ENCODE measurements around the gene FADS3.

Gene FADS3

DNA sequence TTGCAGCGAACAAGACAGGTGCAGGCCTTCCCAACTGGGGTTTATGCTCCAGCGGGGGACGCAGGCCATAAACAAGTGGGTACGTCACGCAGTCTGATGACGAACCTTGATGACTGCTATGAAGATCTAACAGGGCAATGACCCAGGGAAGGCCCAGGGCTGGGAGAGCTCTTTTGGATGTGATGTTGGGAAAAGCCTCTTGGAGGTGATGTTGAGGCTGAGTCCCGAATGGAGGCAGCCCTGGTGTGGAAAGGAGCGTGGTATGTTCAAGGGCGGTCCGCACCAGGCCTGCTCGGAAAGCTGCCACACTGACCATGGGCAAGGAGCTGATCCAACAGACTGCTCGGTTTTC, 57.4 kb downstream of the FADS3 start:
- no peak overlapping the region for H3K4me3 ChIP-seq (ENCODE audit: low read length)
- H3K36me3 ChIP-seq (ENCODE audit: insufficient read depth, low read length) = no peaks in the 10 kb centered on the region
- H3K4me2 ChIP-seq (ENCODE audit: low read length) = peak overlapping the region; percentile 51
- peaks cover 39% of the 10 kb centered on the region for H3K4me1 ChIP-seq (ENCODE audit: control insufficient read depth, insufficient read depth, low read length)
- H3K27me3 ChIP-seq (ENCODE audit: control insufficient read depth, insufficient read depth, low read length) = no peaks in the 10 kb centered on the region
- no peaks in the 10 kb centered on the region for H3K9me3 ChIP-seq (replicated peaks; ENCODE audit: low read length)
- peak overlapping the region; percentile 28 for H3K9ac ChIP-seq (ENCODE audit: low read depth, low read length)

GRCh38 chr11:61833471-61833870, 57.9 kb downstream of the FADS3 start:
- H3K27me3 ChIP-seq (ENCODE audit: control insufficient read depth, insufficient read depth, low read length) = no peaks in the 10 kb centered on the region
- no peak overlapping the region for H3K9ac ChIP-seq (ENCODE audit: low read depth, low read length)
- H3K36me3 ChIP-seq (ENCODE audit: insufficient read depth, low read length) = no peaks in the 10 kb centered on the region
- H3K4me3 ChIP-seq (ENCODE audit: low read length) = no peak overlapping the region
- H3K9me3 ChIP-seq (replicated peaks; ENCODE audit: low read length) = no peaks in the 10 kb centered on the region
- peaks cover 41% of the 10 kb centered on the region for H3K4me1 ChIP-seq (ENCODE audit: control insufficient read depth, insufficient read depth, low read length)
- H3K4me2 ChIP-seq (ENCODE audit: low read length) = no peak overlapping the region

DNA sequence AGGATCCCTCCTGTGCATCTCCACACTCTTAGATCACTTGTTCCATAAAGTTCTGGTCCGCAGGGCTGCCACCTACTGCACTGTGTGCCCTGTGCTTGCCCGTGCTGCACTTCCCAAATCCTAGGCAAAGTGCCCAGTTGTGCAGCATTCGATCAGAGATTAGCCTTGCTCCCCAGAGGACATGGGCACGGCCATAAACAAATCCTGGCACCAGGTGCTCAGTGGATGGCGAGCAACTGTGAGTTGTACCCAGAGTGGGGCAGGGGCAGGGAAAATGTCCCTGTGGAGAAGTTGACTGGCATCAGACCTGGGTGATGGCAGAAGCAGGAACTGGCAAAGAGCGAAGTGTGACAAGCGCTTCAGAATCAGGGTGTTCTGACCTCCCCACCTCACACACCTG, 58.6 kb downstream of the FADS3 start:
- no peaks in the 10 kb centered on the region for H3K36me3 ChIP-seq (ENCODE audit: insufficient read depth, low read length)
- no peaks in the 10 kb centered on the region for H3K9me3 ChIP-seq (replicated peaks; ENCODE audit: low read length)
- H3K4me3 ChIP-seq (ENCODE audit: low read length) = no peak overlapping the region
- H3K27me3 ChIP-seq (ENCODE audit: control insufficient read depth, insufficient read depth, low read length) = no peaks in the 10 kb centered on the region
- no peak overlapping the region for H3K4me2 ChIP-seq (ENCODE audit: low read length)
- no peak overlapping the region for H3K9ac ChIP-seq (ENCODE audit: low read depth, low read length)
- H3K4me1 ChIP-seq (ENCODE audit: control insufficient read depth, insufficient read depth, low read length) = peaks cover 44% of the 10 kb centered on the region

DNA sequence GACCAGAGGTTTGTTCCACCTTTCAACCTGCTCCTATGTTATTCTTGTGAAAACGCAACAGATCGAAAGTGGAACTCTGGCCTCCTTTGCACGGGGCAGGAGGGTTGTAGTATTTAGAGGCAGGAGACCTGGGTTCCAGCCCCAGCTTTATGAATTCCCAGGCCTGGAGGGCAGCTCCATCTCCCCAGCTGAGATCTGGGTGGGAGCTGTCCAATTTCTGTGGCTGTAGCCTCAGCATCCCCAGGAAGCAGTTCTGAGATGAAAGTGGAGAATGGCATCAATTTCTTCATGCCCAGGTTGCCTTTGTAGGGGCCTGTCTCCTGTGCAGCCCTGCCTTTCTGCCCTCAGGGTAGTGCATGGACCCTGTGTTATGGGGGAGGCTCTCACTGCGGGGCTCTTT, 59.1 kb downstream of the FADS3 start:
- H3K27me3 ChIP-seq (ENCODE audit: control insufficient read depth, insufficient read depth, low read length) = no peaks in the 10 kb centered on the region
- no peaks in the 10 kb centered on the region for H3K36me3 ChIP-seq (ENCODE audit: insufficient read depth, low read length)
- peaks cover 48% of the 10 kb centered on the region for H3K4me1 ChIP-seq (ENCODE audit: control insufficient read depth, insufficient read depth, low read length)
- H3K4me3 ChIP-seq (ENCODE audit: low read length) = no peak overlapping the region
- no peak overlapping the region for H3K4me2 ChIP-seq (ENCODE audit: low read length)
- no peaks in the 10 kb centered on the region for H3K9me3 ChIP-seq (replicated peaks; ENCODE audit: low read length)
- H3K9ac ChIP-seq (ENCODE audit: low read depth, low read length) = no peak overlapping the region

- Histone ChIP-seq H3K4me3 (ENCODE audit: low read length) (peak overlapping the region; percentile 35), H3K4me2 (ENCODE audit: low read length) (peak overlapping the region; percentile 99), H3K9me3 (replicated peaks; ENCODE audit: low read length) (no peaks in the 10 kb centered on the region), H3K4me1 (ENCODE audit: control insufficient read depth, insufficient read depth, low read length) (peaks cover 53% of the 10 kb centered on the region), H3K9ac (ENCODE audit: low read depth, low read length) (no peak overlapping the region), H3K27me3 (ENCODE audit: control insufficient read depth, insufficient read depth, low read length) (no peaks in the 10 kb centered on the region), H3K36me3 (ENCODE audit: insufficient read depth, low read length) (no peaks in the 10 kb centered on the region)
Observed at GRCh38 chr11:61830237-61831105, 60.9 kb downstream of the FADS3 start.

DNA sequence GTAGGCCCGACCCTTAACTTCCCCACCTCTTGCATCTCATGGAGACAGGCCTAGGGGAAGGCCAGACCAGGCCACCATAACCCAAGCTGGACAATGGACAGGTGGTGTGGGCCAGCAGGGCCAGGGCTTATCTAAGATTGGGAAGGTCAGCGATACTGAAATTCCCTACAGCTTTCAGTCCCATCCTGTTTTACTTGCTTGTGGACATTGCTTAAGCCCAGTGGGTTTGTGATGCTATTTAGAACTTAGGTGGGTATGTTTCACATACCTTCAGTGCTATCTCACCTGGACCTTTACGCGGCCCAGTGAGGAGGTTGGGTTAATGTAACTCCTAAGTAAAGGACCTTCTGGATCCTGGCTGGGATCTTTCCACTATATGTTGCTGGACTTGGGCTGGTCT, 61.5 kb downstream of the FADS3 start:
- H3K36me3 ChIP-seq (ENCODE audit: insufficient read depth, low read length) = no peaks in the 10 kb centered on the region
- peak overlapping the region; percentile 99 for H3K4me2 ChIP-seq (ENCODE audit: low read length)
- H3K9ac ChIP-seq (ENCODE audit: low read depth, low read length) = no peak overlapping the region
- no peaks in the 10 kb centered on the region for H3K27me3 ChIP-seq (ENCODE audit: control insufficient read depth, insufficient read depth, low read length)
- peaks cover 48% of the 10 kb centered on the region for H3K4me1 ChIP-seq (ENCODE audit: control insufficient read depth, insufficient read depth, low read length)
- H3K9me3 ChIP-seq (replicated peaks; ENCODE audit: low read length) = no peaks in the 10 kb centered on the region
- peak overlapping the region; percentile 78 for H3K4me3 ChIP-seq (ENCODE audit: low read length)

GRCh38 chr11:61828629-61829407, 62.5 kb downstream of the FADS3 start:
- Histone ChIP-seq H3K27me3 (ENCODE audit: control insufficient read depth, insufficient read depth, low read length) (no peaks in the 10 kb centered on the region), H3K4me2 (ENCODE audit: low read length) (peak overlapping the region; percentile 99), H3K4me1 (ENCODE audit: control insufficient read depth, insufficient read depth, low read length) (peaks cover 38% of the 10 kb centered on the region), H3K4me3 (ENCODE audit: low read length) (peak overlapping the region; percentile 78), H3K36me3 (ENCODE audit: insufficient read depth, low read length) (no peaks in the 10 kb centered on the region), H3K9me3 (replicated peaks; ENCODE audit: low read length) (no peaks in the 10 kb centered on the region), H3K9ac (ENCODE audit: low read depth, low read length) (peak overlapping the region; percentile 73)

DNA sequence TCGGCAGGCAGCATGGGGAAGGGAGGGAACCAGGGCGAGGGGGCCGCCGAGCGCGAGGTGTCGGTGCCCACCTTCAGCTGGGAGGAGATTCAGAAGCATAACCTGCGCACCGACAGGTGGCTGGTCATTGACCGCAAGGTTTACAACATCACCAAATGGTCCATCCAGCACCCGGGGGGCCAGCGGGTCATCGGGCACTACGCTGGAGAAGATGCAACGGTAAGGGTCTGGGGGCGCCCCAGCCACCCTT, 63.0 kb downstream of the FADS3 start:
- Histone ChIP-seq H3K4me3 (ENCODE audit: low read length) (peak overlapping the region; percentile 78), H3K4me1 (ENCODE audit: control insufficient read depth, insufficient read depth, low read length) (peaks cover 34% of the 10 kb centered on the region), H3K4me2 (ENCODE audit: low read length) (peak overlapping the region; percentile 99), H3K36me3 (ENCODE audit: insufficient read depth, low read length) (no peaks in the 10 kb centered on the region), H3K9me3 (replicated peaks; ENCODE audit: low read length) (no peaks in the 10 kb centered on the region), H3K27me3 (ENCODE audit: control insufficient read depth, insufficient read depth, low read length) (no peaks in the 10 kb centered on the region), H3K9ac (ENCODE audit: low read depth, low read length) (peak overlapping the region; percentile 73)

DNA sequence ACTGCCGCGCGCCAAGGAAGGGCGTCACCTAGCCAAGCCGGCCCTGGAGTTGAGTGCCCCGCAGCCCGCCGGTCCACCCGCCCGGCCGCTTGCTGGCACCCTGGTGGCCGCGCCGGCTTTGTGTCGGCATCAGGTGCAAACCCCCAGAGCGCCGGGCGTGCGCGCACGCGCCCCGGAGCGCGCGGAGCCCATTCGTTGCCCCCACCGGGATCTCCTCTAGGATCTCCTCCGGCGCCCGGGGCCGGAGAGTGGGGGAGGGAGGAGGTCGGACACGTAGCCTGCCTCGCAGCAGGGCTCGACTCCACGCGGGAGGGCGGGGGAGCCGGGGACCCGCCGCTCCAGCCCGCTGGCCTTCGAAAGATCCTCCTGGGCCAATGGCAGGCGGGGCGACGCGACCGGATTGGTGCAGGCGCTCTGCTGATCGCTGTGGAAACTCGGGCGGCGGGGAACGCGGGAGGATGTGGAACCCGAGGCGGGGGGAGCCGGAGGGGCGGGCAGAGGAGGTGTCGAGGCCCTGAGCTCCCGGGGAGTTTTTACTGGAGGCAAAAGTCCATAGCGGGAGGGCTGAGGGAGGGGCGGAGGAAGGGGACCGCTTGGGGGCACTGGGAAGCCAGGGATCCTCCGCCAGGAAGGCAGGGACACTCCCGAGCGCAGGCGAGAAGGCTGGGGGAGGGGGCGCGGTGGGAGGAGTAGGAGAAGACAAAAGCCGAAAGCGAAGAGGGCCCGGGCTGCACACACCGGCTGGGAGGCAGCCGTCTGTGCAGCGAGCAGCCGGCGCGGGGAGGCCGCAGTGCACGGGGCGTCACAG, 63.6 kb downstream of the FADS3 start, which contains the start of gene FADS2:
Gene FADS2, plus strand, starts transcription at position 730 of the 808 bp plus-strand sequence. CDS start 91 bp downstream, outside the sequence.
- Histone ChIP-seq H3K4me1 (ENCODE audit: control insufficient read depth, insufficient read depth, low read length) (peaks cover 34% of the 10 kb centered on the region), H3K4me2 (ENCODE audit: low read length) (peak within 1 kb of the TSS; percentile 99), H3K9me3 (replicated peaks; ENCODE audit: low read length) (no peaks in the 10 kb centered on the region), H3K9ac (ENCODE audit: low read depth, low read length) (peak within 1 kb of the TSS; percentile 73), H3K4me3 (ENCODE audit: low read length) (peak within 1 kb of the TSS; percentile 78), H3K36me3 (ENCODE audit: insufficient read depth, low read length) (no peaks in the 10 kb centered on the region), H3K27me3 (ENCODE audit: control insufficient read depth, insufficient read depth, low read length) (no peaks in the 10 kb centered on the region)

- Histone ChIP-seq H3K9ac (ENCODE audit: low read depth, low read length) (peak overlapping the region; percentile 73), H3K4me1 (ENCODE audit: control insufficient read depth, insufficient read depth, low read length) (peaks cover 34% of the 10 kb centered on the region), H3K36me3 (ENCODE audit: insufficient read depth, low read length) (no peaks in the 10 kb centered on the region), H3K9me3 (replicated peaks; ENCODE audit: low read length) (no peaks in the 10 kb centered on the region), H3K4me3 (ENCODE audit: low read length) (peak overlapping the region; percentile 78), H3K4me2 (ENCODE audit: low read length) (peak overlapping the region; percentile 99), H3K27me3 (ENCODE audit: control insufficient read depth, insufficient read depth, low read length) (no peaks in the 10 kb centered on the region)
Observed at GRCh38 chr11:61826930-61827570, 64.3 kb downstream of the FADS3 start.

Data from skeletal muscle satellite cell (primary cell).